Amygdala (tissue), 56 donors: ENCODE data around the gene ELAVL2.

ENCODE experiments used
- DNase-seq, 56 donors: peaks; one replicate each; lab custom pipeline; 2025; lab: John Stamatoyannopoulos, UW

The ELAVL2 gene

GRCh38 chr9:23826120-23826629 lies at the start of gene ELAVL2:
Gene ELAVL2, minus strand, starts transcription at chr9:23826240. Its CDS starts 64,006 bp downstream, at chr9:23762234.
- peak in 55 of 56 donors; percentile 19 to 96 (median 88) for DNase-seq

GRCh38 chr9:23858234-23858633 lies 32.2 kb upstream of the ELAVL2 start:
- DNase-seq = no peak

- no peak for DNase-seq
These were observed 30.0 kb upstream of the ELAVL2 start for GRCh38 chr9:23855873-23856604.

DNA sequence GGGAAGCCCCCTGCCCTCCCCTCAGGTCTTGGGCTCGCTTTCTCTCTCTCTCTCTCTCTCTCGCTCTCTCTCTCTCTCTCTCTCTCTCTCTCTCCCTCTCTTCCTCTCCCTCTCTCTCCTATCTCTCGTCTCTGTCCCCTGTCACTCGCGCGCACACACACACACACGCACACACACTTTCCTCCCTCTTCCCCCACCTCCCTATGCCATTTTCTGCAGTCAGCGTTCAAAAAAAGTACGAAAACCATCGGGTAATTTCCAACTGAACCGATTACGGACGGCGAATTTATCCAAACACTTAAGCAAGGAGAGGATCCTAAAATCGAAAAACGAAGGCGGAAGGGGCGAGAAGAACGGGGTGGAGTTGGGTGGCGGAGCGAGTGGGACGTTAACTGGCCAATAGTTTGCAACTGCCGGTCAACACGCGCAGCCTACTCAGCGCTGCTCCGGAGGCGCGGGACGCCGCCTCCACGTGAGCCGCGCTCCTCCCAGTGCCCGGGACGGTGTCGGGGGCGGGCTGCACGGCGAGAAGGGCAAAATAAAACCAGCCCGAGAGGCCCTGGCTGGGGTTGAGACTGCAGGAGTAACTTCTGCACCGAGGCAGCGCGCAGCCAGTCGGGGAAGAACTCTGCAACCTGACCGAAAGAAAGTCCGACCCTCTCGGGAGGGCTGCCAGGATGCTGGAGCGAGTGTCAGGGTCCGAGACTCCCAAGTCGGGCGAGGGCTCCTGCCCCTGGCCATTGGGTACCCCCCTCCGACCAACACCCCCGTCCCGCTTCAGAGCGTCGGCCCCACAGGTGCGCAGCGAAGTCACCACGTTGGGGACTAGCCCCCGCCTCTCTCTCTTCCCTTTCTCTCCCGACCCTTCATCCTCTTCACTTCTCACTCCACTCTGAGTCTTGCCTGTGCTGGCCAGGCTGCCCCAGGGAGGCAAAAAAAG lies 24.9 kb upstream of the ELAVL2 start:
- DNase-seq = peak in 4 of 56 donors; percentile 4 to 16 (median 12)

DNA sequence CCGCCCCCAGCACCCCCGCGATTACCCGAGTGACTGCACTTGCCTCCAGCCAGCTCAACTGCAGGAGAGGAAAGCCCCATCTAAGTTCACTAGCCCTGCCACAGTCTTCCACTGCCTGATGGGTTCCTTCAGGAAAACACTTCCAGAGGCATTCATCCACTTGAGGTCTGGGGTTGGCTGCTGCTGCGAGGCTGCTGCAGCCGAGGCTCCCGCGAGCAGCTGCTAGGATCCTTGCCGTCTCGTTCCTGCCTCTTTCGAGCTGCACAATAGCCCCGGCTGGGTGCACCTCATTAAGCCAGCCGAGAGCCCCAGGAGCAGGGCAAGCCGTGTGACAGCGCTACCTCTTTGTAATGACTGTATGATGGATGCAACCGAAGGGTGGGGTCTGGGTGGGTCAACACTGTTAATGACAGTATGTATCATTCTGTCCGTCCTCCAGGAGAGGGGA lies 24.2 kb upstream of the ELAVL2 start:
- peak in 3 of 56 donors; percentile 4 to 6 (median 5) for DNase-seq

DNA sequence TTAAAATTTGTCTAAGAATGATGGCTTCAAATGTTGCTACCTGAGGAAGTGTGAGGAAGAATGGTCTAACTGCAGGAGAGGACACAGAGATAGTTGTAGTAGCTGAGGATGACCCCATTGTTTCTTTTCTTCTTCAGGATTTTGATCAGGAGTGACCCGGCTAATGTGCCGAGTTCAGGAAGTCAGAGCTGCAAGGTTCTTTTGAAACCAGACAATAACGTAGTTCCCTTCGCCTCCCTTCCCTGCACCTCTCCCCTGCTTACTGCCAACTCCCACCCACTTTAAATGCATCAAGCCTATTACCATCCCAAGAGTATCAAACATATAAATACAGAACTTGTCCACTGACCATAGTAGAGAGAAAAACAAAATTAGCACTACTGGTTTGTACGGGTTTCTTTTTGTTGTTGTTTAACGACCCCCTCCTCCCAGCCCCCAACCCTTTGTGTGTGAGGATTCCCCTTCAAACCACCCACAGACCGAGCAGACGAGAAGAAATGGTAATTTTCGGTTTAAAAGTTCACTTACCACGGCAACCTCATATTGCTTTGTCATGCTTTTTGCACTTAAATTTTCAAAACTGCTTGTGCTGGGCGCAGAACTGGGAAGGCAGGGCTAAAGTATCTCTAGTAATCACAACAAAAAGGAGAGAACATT lies 23.5 kb upstream of the ELAVL2 start:
- no peak for DNase-seq

GRCh38 chr9:23842565-23843129 lies 16.6 kb upstream of the ELAVL2 start:
- DNase-seq = no peak

DNA sequence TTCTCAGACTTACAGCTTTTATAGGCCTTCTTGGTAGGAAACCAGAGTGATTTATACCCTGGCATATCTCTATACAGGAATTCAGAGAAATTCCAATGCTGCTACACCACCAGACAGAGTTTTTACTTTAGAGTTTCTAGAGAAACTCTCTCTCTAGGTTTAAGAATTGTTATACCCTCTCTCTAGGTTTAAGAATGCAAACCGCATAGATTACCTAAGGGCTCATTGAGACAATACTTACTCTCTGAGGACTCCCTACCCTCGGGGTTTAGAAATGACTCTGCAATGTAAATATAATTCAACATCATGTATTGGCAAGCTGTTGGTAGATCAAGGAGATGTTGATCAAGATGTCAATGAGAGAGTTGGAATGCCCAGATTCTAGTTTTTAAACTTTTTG lies 15.3 kb upstream of the ELAVL2 start:
- no peak for DNase-seq

DNA sequence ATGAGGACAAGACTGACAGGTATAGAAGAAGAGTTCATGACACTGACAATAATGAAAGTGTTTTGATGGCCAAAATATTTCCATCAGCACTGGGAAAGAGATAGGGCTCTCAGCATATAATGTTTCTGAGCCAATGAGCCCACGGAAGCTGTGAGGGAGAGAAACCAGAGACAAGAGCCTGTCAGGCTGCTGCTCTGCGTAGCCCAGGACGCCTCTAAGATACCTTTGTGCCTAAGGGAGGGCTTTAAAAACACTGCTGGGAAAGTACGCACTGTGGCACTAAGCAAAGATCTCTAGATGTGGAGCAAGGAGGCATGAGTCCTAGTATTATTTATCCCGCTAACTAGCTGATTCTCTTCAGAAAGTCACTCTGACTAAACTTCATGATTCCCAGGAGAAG lies 11.0 kb upstream of the ELAVL2 start:
- DNase-seq = no peak

DNA sequence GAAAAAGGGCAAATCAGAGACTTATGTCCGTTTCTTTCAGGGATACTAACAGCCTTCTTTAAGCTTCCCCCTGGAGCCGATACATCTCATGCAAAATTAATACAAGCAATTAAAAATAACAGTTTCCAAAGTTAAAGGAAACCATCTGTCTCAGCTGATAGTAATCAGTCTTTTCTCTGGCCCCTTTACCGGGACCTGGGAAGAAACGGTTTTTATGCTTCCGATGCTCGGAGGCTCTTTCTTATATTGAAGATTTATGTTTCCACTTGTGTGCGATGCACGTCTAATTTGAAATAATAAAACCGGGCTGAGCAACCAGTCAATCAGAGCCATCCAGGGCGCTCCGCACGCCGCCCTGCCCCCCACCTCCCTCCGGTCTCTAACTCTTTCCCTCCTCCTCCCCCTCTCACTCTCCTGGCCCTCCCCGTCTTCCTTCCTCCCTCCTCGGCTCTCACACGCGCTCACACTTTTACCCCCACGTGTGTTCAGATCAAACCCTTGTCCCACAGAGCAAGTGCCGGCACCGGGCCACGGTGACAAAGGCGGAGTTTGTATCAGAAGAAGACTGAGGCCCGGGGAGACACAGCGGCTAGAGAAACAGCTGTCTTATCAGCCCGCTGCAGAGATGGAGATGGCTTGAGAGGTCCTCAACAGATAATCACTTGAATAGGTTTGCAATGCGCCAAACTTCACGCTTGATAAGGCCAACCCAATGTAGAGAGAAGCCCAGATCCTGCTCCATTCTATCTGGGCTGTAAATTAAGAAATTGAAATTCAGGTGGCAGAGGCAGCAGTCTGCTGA lies 5.1 kb upstream of the ELAVL2 start:
- peak in 1 of 56 donors; percentile 2 for DNase-seq

DNA sequence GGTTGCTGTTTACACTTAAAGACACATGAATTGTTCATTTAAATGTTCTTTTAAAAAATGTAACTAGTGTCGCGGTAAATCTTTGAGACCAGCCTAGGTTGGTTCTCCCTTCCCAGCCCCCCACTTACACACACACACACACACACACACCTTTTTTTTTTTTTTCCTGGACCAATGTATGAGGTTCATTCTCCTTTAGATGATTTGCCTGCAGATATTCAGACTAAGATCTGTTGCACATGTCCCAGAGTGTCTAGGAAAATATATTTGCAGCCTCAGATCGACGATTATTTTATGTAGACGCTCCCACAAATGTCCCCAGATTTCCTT lies 4.4 kb upstream of the ELAVL2 start:
- DNase-seq = no peak

- DNase-seq = no peak
These were observed 3.8 kb upstream of the ELAVL2 start for GRCh38 chr9:23829580-23830475.

GRCh38 chr9:23825700-23826099 lies 340 bp downstream of the ELAVL2 start:
- no peak for DNase-seq

- peak in 5 of 56 donors; percentile 6 to 48 (median 20) for DNase-seq
These were observed 1.0 kb downstream of the ELAVL2 start for GRCh38 chr9:23824830-23825591.

DNA sequence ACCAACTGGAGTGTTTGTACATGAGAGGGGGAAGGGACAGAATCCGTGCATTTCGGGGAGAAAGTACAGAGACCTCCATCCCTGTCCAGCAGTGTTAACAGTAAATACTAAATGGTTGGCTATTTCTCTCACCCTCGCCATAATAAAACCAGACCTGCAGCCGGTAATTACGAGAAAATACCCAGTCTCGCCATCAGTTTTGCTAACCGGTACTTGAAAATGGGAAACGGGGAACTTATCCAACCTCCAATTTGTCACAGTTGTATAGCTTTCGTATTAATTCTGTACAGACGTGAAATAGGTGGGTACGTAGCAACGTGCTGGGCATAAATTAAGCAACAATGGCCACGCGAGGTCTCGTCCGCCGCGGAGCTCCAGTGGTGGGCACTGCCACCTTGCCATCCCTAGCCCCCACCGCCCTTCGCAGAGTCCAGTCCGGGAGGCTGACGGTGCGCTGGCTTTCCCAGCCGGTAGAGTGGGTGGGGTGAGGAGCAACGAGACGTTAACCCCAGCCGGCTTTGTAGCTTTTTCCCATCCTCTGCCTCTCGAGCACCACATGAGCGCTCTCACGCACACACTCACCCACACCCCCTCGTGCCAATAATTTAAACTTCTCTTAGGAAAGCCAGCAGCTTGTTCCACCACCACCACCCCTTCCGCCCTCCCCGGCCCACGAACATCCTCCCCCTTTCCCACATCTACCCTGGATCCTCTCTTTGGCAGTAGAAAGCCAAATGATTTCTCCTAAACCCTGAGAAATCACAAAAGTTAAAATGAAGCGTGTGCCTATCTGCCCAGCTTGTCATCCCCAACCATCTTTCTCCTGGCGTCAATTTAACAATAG lies 1.8 kb downstream of the ELAVL2 start:
- peak in 4 of 56 donors; percentile 8 to 26 (median 18) for DNase-seq

- no peak for DNase-seq
These were observed 2.8 kb downstream of the ELAVL2 start for GRCh38 chr9:23823269-23823668.
